ENCODE measurements around the gene SOBP.

The SOBP gene

GRCh38 chr6:107618672-107619071 lies 128.8 kb downstream of the SOBP start:
- DNase-seq (ENCODE audit: extremely low spot score) = peak; percentile 72
- POLR2A ChIA-PET = no interaction called here
- CTCF ChIA-PET = interaction anchor here (1.0 to 1.6 kb wide), 2 partner anchors 56 to 60 kb away, joined by 3 to 4 read pairs; no protein-coding TSS in a partner anchor

GRCh38 chr6:107620732-107621131 lies 130.8 kb downstream of the SOBP start:
- DNase-seq (ENCODE audit: extremely low spot score) = no peak
- CTCF ChIA-PET = interaction anchor here (1.0 to 1.2 kb wide), 2 partner anchors 11 to 35 kb away, joined by 3 read pairs; no protein-coding TSS in a partner anchor
- POLR2A ChIA-PET = no interaction called here
- no peak for TF ChIP-seq CTCF (IDR thresholded peaks at IDR 0.05; ENCODE audit: control extremely low read depth, extremely low read depth, low read depth, missing control alignments)

More at GRCh38 chr6:107618672-107619071, 128.8 kb downstream of the SOBP start:
- no peak for TF ChIP-seq CTCF (IDR thresholded peaks at IDR 0.05; ENCODE audit: control extremely low read depth, extremely low read depth, low read depth, missing control alignments)

- CTCF ChIA-PET = interaction anchor here (1.0 to 1.2 kb wide), 2 partner anchors 11 to 34 kb away, joined by 3 read pairs; no protein-coding TSS in a partner anchor
- DNase-seq (ENCODE audit: extremely low spot score) = no peak
- POLR2A ChIA-PET = no interaction called here
- no peak for TF ChIP-seq CTCF (IDR thresholded peaks at IDR 0.05; ENCODE audit: control extremely low read depth, extremely low read depth, low read depth, missing control alignments)
These were observed 131.5 kb downstream of the SOBP start for GRCh38 chr6:107621229-107621937.

- no peak for TF ChIP-seq CTCF (IDR thresholded peaks at IDR 0.05; ENCODE audit: control extremely low read depth, extremely low read depth, low read depth, missing control alignments)
- POLR2A ChIA-PET = no interaction called here
- CTCF ChIA-PET = interaction anchor here (1.2 kb wide), 1 partner anchor 21 kb away, joined by 4 read pairs; no protein-coding TSS in a partner anchor
- no peak for DNase-seq (ENCODE audit: extremely low spot score)
These were observed 132.4 kb downstream of the SOBP start for GRCh38 chr6:107622269-107622668.

GRCh38 chr6:107624050-107624449 lies 134.1 kb downstream of the SOBP start:
- DNase-seq (ENCODE audit: extremely low spot score) = no peak
- no peak for TF ChIP-seq CTCF (IDR thresholded peaks at IDR 0.05; ENCODE audit: control extremely low read depth, extremely low read depth, low read depth, missing control alignments)
- POLR2A ChIA-PET = no interaction called here
- CTCF ChIA-PET = interaction anchor here (1.0 kb wide), 1 partner anchor 14 kb away, joined by 3 read pairs; no protein-coding TSS in a partner anchor

GRCh38 chr6:107624541-107624940 lies 134.6 kb downstream of the SOBP start:
- no peak for DNase-seq (ENCODE audit: extremely low spot score)
- POLR2A ChIA-PET = no interaction called here
- TF ChIP-seq CTCF (IDR thresholded peaks at IDR 0.05; ENCODE audit: control extremely low read depth, extremely low read depth, low read depth, missing control alignments) = no peak
- CTCF ChIA-PET = no interaction called here

Data from GM10248 (cell line).